ENCODE data around the gene RAET1G.
"Not testable (repeated sequence)": the region's sequence is repeated elsewhere in the genome, so short reads cannot be mapped to it uniquely, and the experiment has no call there.

RAET1G gene

GRCh38 chr6:149933461-149933860 is 10.5 kb upstream of the RAET1G start:
- no peak for DNase-seq

- DNase-seq = no peak
Observed at GRCh38 chr6:149933036-149933435, 10.1 kb upstream of the RAET1G start.

- DNase-seq = no peak
Observed at GRCh38 chr6:149931501-149931900, 8.6 kb upstream of the RAET1G start.

- no peak for DNase-seq
Observed at GRCh38 chr6:149929422-149929821, 6.5 kb upstream of the RAET1G start.

GRCh38 chr6:149927025-149927424 is 4.1 kb upstream of the RAET1G start:
- DNase-seq = not testable (repeated sequence)

GRCh38 chr6:149925974-149926777 is 3.3 kb upstream of the RAET1G start:
- DNase-seq = peak; percentile 61

GRCh38 chr6:149925253-149925973 is 2.5 kb upstream of the RAET1G start:
- DNase-seq = no peak

GRCh38 chr6:149924933-149925252 is 2.0 kb upstream of the RAET1G start:
- DNase-seq = no peak

GRCh38 chr6:149924206-149924932 is 1.4 kb upstream of the RAET1G start:
- DNase-seq = no peak

GRCh38 chr6:149923327-149923986 is 536 bp upstream of the RAET1G start:
- DNase-seq = no peak

- not testable (repeated sequence) for DNase-seq
Observed at GRCh38 chr6:149922091-149922490, 830 bp downstream of the RAET1G start.

- DNase-seq = no peak
Observed at GRCh38 chr6:149921361-149921760, 1.6 kb downstream of the RAET1G start.

- DNase-seq = no peak
Observed at GRCh38 chr6:149919834-149920225, 3.1 kb downstream of the RAET1G start.

- DNase-seq = not testable (repeated sequence)
Observed at GRCh38 chr6:149919126-149919833, 3.6 kb downstream of the RAET1G start.

GRCh38 chr6:149918151-149918905 is 4.6 kb downstream of the RAET1G start:
- DNase-seq = no peak

GRCh38 chr6:149917679-149918078 is 5.2 kb downstream of the RAET1G start:
- DNase-seq = no peak

GRCh38 chr6:149915970-149916865 is 6.7 kb downstream of the RAET1G start:
- no peak for DNase-seq

- no peak for DNase-seq
Observed at GRCh38 chr6:149913540-149914240, 9.2 kb downstream of the RAET1G start.

- no peak for DNase-seq
Observed at GRCh38 chr6:149913085-149913484, 9.8 kb downstream of the RAET1G start.

GRCh38 chr6:149912680-149913079 is 10.2 kb downstream of the RAET1G start:
- not testable (repeated sequence) for DNase-seq
